Amniotic stem cell (primary cell): ENCODE data around the gene GALNT18.

Experiments
- DNase-seq: peaks from one replicate; lab custom pipeline; 2025; lab: John Stamatoyannopoulos, UW

The GALNT18 gene

DNA sequence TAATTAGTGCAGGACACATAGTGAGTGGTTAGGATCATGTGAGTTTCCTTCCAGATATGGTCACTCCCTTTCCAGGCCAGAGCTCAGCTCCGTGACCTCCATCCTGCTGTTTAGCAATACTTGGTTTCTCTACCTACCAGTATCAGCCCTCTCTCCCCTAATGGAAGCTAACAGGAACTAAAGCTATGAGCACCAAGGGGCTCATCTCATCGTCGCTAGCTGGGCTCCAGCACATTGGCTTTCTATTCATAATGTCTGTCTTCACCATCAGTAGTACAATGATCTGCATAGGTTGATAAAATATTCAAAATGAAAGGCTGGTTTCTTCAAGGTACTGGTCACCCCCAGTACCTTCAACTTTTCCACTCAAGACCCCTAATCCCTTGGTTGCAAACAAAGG is 2.4 kb upstream of the GALNT18 start:
- DNase-seq: no peak

GRCh38 chr11:11622772-11623171 is 967 bp upstream of the GALNT18 start:
- no peak for DNase-seq

DNA sequence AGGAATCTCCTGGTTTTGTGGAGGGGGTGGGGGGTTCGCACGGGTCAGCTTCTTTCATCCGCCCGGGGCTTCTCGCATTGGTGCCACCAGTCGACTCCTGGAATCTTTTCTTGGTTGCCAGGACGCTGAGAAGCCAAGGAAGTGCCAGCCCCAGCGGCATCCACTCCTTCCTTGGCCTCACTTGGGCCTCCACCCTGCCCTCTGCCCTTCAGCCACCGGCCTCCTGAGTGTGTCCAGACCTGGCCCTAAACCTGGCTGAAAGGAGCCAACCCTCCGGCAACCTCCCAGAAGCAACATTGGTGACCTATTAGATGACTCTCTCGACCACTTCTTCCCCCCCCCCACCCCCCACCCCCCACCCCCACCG is 518 bp upstream of the GALNT18 start:
- DNase-seq: no peak

- no peak for DNase-seq
Measured at GRCh38 chr11:11620921-11621572, 758 bp downstream of the GALNT18 start.

DNA sequence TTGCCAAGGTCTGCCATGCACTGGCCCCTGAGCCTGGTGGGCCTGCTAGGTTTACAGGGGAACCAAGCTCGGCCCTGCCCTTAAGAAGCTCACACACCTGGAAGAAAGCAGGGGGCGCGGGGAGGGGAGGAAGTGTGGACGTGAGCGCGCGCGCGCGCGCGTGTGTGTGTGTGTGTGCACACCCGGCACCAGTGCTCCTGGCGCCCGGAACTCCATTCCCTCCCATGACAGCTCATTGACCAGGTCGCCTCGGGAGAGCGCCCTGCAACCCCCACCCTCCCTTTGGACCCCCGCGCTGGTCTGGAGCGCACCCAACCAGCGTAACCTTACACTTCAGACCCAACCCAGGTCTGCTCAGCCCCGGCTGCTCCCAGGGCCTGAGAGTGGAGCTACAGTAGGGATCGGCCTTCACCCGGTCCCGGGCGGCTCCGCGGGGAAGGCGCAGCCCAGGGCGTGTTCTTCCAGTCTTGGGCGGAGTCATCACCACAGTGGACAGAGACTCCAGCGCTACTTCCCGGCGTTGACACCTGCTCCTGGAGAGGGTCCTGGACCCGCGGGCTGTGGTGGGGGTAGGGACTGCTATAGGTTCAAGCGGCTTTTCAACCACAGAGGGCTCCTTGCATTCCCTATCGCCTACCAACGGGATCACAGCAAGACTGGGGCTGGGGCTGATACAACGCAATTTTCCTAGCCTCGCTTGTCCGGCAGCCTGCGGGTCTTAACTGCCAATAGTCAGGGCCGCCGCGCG is 1.5 kb downstream of the GALNT18 start:
- no peak for DNase-seq

- no peak for DNase-seq
Measured at GRCh38 chr11:11618973-11619435, 2.8 kb downstream of the GALNT18 start.

DNA sequence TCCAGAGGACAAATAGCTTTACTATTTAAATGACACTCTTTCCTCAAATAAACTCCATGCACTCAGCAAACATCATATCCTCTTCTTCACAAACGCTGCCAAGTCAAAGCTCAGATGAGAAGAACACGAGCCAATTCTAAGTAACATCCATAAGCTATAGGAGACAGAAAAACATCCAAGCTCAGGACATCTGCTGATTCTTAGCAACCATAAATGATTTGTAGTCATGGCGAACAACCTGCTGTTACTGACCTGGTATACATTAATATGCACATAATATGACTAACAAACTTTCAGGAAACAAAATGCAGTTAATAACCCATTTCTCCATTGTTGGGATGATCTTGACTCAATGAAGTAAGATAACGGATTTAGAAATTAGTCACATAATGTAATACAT is 6.7 kb downstream of the GALNT18 start:
- no peak for DNase-seq

- no peak for DNase-seq
Measured at GRCh38 chr11:11612439-11612838, 9.4 kb downstream of the GALNT18 start.

- no peak for DNase-seq
Measured at GRCh38 chr11:11611381-11611780, 10.4 kb downstream of the GALNT18 start.

- DNase-seq: no peak
Measured at GRCh38 chr11:11608783-11609232, 13.0 kb downstream of the GALNT18 start.

DNA sequence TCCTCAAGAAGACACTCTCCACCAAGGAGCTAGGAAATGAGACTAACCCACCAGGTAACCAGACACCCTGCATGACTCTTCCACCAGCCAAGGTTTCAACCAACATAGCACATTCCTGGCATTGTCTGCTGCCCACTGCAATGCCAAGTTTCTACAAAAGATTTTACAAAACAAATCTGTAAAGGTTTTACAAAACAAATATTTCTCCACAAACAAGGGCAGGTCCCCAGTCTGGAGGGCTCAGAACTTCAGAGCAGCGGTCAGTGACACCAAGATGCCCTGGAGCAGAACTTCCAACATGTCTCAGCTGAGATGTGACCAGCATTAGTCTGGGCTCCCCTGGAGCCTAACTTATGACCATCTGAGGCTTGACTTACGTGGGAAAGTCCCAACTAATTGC is 14.0 kb downstream of the GALNT18 start:
- no peak for DNase-seq

DNA sequence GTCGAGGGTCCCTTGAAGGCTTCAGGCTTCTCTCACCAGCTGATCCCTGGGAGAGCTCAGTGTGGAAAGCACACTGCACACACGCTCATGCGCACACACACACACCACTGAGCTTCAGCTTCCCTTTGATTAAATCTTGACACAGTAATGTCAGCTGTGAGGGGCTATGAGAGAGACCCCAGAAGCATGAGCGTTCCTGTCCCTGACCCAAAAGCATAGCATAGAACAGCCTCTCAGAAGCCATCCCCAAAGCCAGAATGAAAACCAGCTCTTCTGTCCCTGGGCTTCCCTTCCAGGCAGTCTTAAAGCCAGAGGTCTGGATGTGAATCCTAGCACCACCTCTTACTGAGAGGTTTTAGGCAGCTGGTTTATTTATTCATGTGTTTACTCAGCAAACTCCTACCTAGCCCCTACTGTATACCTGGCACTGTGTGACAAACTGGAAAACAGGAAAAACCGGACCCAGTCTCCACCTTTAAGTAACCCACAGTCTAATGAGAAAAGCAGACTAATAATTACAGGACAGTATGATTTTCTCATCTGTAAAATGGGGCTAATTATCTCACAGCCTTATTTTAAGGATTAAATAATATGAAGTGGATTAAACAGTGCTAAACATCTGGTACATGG is 15.9 kb downstream of the GALNT18 start:
- DNase-seq: no peak

DNA sequence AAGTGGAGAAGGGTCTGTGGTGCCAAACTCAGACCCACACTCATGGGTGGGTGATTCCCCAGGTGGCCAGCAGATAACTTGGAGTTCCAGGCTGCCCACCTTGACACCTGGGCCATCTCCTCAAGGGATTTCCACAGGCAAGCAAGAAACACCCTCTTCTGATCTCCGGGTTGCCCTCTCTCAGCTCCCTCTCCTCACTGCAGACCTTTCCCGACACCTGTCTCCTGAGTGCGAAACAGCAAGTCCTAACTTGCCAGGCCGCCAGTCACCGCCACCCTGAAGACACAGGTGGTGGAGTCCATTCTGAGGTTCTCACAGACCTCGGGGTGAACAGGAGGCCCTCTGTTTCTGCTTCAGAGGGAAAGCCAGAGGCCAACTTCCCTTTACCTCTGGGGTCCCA is 16.6 kb downstream of the GALNT18 start:
- no peak for DNase-seq

DNA sequence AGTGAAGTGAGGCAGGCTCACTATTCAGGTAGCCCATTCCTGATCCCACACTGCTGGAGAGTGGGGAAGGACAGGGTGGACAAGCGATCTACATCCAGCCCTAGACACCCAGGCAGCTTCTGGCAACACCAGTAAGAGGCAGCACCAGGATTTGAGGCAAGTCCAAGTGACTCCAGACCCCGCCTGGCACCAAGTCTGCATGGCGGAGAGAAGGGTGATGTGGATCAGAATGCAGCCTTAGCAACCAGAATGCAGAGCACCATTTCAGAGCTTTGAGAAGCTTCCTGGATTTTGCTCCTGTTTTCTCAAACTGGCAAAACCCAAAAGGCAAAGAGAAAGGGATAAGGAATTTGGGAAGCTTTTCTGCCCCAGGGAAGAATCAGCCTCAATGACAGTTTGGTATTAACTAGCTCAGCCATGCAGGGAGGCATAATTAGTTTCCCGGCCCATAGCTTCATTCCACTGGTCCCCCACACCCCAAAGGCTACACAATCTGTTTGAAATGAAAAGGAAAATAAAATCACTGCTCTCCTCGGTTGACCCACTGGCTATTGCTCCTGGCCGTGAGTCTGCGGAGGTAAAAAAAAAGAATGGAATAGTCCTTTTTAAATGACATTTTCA is 17.3 kb downstream of the GALNT18 start:
- DNase-seq: no peak

DNA sequence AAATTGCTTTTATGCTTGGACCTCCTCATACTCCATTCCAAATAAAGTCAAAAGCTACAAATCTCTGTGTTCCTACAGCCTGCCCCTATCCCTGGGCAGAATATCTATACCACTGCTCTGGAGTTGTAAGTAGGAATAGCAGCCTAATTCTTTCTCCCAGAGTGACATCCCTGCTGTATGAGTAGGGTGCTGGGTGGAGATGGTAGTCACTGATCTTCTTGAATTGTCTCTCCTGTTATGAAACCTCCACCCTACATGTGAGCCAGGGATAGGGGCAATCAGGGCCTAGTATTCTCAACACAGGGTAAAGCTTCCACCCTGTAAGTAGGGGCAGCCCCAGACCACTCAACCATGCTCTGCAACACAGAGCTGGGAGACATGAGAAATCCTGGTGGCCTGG is 19.8 kb downstream of the GALNT18 start:
- no peak for DNase-seq

DNA sequence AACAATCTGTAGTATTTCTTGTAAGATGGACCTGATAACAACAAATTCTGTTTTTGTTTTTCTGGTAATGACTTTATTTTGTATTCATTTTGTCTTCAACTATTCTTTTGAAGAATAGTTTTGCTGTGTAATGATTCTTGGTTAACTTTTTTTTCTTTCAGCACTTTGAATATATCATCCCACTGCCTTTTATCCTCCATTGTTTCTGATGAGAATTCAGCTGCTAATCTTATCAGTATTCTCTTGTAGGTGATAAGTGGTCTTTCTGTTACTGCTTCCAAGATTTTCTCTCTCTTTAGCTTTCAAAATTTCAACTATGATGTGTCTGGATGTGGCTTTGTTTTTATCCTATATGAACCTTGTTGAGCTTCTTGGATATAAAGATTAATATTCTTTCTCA is 21.5 kb downstream of the GALNT18 start:
- no peak for DNase-seq

DNA sequence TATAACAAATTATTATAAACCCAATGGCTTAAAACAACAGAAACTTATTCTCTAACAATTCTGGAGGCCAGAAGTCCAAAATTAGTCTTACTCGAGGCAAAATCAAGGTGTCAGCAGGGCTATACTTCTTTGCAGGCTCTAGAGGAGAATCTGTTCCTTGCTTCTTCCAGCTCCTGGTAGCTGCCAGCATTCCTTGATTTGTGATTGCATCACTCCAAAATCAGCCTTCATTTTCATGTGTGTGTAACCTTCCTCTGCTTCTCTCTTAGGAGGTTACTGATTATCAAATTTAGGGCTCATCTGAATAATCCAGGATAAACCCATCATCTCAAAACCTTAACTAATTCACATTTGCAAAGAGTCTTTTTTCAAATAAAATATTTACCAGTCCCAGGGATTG is 23.6 kb downstream of the GALNT18 start:
- DNase-seq: no peak

GRCh38 chr11:11594162-11594561 is 27.6 kb downstream of the GALNT18 start:
- DNase-seq: no peak

DNA sequence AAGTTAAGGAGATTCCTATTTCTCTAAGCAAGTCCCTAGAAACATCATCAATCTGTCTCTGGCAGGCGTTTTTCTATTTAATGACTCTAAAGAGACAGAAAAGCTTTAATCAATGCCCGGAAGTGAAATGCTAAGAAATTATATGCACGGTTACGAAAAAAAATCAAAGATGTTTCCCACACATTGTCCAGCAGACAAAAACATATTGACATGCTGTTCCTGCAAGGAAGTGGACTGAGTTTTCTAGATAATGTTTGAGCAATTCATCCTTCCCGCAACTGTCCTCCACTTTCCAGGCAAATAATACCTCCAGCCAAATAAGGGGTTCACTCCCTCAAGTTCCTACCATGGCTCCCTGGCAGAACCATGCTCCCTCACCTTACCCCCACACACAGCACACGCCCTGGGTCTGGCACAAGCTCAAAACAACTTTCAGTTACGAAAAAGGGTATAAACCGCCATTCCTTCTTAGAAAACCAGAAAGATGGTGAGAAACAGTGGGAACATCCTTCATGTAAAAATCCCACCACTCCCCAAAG is 29.6 kb downstream of the GALNT18 start:
- DNase-seq: no peak

DNA sequence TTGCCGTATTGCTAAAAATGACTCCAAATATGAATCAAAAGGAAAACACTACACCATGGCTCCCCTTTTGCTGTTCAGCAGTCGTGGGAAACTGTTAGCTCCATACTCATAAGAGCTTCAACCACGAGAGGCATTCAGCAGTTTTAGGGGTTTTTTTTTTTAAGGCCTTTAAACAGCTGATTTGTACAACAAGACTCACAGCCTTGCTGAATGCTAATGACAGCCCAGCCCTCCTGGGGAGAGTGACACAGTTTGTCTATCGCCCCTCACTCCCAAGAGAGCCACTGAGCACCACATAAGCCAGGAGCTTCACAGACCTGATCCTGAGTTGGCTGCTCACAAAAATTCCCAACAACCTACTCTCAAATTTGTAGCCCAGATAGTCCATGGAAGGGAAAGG is 32.4 kb downstream of the GALNT18 start:
- no peak for DNase-seq

- DNase-seq: no peak
Measured at GRCh38 chr11:11588891-11589290, 32.9 kb downstream of the GALNT18 start.

GRCh38 chr11:11588243-11588642 is 33.6 kb downstream of the GALNT18 start:
- no peak for DNase-seq

DNA sequence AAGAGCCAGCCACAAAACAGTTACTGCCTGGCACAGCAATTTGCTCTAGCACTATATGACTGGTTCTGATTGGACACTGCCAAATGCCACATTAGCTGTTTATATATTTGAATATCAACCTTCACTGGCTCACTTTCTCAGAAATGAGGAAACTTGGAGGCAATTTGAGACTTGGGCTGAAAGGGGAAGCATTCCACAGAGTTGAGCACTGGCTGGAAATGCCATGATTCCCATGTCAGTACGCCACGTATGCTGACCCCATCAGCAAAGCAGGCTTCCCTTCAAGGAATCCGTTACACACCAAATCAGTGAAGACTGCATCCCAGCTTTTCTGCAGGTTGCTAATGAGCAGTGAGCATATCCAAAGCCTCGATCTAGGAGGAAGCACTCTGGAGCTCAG is 34.7 kb downstream of the GALNT18 start:
- DNase-seq: no peak
